Measurements from ENCODE around the gene CABLES1.

DNA sequence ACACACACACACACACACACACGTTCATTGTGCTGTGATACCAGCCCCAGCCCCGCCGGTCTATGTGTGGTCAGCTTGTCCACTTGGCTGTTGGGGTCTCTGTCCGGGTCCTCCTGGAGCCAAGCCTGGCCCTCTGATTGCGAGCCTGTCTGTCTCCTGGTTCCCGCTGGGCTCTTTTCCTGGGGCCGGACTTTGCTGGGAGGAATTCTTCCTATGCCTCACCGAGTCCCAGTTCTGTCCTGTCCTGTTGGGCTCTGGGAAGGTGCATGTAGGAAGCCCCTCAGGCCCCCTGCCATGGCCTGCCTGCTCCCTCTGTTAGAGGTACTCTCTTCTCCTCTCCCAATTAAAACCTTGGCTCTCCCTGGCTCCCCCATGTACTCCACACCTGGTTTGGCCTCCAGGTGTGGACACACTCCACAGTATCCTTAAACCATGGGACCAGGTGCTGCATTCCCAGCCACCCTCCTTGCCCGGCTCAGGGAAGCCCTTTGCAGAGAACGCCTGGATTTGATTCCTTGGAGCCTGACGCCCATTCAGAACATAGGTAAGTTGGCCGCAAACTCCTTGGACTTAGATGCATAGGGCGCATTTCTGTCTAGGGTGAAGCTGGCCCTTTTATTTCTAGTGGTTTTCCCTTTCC, 42.3 kb downstream of the CABLES1 start:
- no peak for TF ChIP-seq CBX5 (IDR thresholded peaks at IDR 0.05; ENCODE audit: low read depth, low read length)
- TF ChIP-seq, protein P1, sequence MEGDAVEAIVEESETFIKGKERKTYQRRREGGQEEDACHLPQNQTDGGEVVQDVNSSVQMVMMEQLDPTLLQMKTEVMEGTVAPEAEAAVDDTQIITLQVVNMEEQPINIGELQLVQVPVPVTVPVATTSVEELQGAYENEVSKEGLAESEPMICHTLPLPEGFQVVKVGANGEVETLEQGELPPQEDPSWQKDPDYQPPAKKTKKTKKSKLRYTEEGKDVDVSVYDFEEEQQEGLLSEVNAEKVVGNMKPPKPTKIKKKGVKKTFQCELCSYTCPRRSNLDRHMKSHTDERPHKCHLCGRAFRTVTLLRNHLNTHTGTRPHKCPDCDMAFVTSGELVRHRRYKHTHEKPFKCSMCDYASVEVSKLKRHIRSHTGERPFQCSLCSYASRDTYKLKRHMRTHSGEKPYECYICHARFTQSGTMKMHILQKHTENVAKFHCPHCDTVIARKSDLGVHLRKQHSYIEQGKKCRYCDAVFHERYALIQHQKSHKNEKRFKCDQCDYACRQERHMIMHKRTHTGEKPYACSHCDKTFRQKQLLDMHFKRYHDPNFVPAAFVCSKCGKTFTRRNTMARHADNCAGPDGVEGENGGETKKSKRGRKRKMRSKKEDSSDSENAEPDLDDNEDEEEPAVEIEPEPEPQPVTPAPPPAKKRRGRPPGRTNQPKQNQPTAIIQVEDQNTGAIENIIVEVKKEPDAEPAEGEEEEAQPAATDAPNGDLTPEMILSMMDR (IDR thresholded peaks at IDR 0.05; ENCODE audit: control extremely low read depth in 1 of 3, insufficient read depth in 1 of 3, low read depth in 1 of 3, low read length in 3 of 3) = no peak
- TF ChIP-seq, protein P2, sequence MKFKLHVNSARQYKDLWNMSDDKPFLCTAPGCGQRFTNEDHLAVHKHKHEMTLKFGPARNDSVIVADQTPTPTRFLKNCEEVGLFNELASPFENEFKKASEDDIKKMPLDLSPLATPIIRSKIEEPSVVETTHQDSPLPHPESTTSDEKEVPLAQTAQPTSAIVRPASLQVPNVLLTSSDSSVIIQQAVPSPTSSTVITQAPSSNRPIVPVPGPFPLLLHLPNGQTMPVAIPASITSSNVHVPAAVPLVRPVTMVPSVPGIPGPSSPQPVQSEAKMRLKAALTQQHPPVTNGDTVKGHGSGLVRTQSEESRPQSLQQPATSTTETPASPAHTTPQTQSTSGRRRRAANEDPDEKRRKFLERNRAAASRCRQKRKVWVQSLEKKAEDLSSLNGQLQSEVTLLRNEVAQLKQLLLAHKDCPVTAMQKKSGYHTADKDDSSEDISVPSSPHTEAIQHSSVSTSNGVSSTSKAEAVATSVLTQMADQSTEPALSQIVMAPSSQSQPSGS (IDR thresholded peaks at IDR 0.05; ENCODE audit: low read length) = no peak
- TF ChIP-seq, protein P3, sequence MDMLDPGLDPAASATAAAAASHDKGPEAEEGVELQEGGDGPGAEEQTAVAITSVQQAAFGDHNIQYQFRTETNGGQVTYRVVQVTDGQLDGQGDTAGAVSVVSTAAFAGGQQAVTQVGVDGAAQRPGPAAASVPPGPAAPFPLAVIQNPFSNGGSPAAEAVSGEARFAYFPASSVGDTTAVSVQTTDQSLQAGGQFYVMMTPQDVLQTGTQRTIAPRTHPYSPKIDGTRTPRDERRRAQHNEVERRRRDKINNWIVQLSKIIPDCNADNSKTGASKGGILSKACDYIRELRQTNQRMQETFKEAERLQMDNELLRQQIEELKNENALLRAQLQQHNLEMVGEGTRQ (IDR thresholded peaks at IDR 0.05; ENCODE audit: low read length) = no peak
- no peak for TF ChIP-seq ZNF274 (IDR thresholded peaks at IDR 0.05; ENCODE audit: borderline replicate concordance, extremely low read depth, low read length)
- no peak for TF ChIP-seq POLR2A (IDR thresholded peaks at IDR 0.05; ENCODE audit: control extremely low read depth in 1 of 2, low read depth in 2 of 2, low read length in 2 of 2)
- no peak for TF ChIP-seq KDM1A (IDR thresholded peaks at IDR 0.05; ENCODE audit: borderline replicate concordance, low read length)
- TF ChIP-seq EP300 (IDR thresholded peaks at IDR 0.05; ENCODE audit: borderline replicate concordance in 1 of 2, low read depth in 2 of 2, low read length in 2 of 2) = no peak
- no peak for TF ChIP-seq CBX8 (IDR thresholded peaks at IDR 0.05; ENCODE audit: borderline replicate concordance, low read depth, low read length)
- no peak for TF ChIP-seq CEBPB (IDR thresholded peaks at IDR 0.05; ENCODE audit: low read depth, low read length)
- no peak for TF ChIP-seq POLR2AphosphoS5 (IDR thresholded peaks at IDR 0.05; ENCODE audit: low read depth, low read length)
- no peak for TF ChIP-seq SIN3A (conservative IDR thresholded peaks at IDR 0.05 in 1 of 2, IDR thresholded peaks at IDR 0.05 in 1 of 2; ENCODE audit: low read depth in 1 of 2, low read length in 2 of 2)
- no peak for TF ChIP-seq TCF12 (IDR thresholded peaks at IDR 0.05; ENCODE audit: low read depth, low read length)
